GM12892 (cell line): Measurements from ENCODE around the gene GNAZ.

Experiments
- POLR2A ChIP-seq: IDR thresholded peaks from 2 replicates; pipeline ENCODE4 v1.6.1; 2011; ENCODE audit warnings: low read depth, low read length, control low read depth
- POLR2AphosphoS5 ChIP-seq: IDR thresholded peaks from 2 replicates; pipeline ENCODE4 v1.6.1; 2011; ENCODE audit warnings: low read depth, low read length, control low read depth

- no peak for TF ChIP-seq POLR2A
- no peak for TF ChIP-seq POLR2AphosphoS5
Observed at GRCh38 chr22:23031381-23031780, 38.9 kb upstream of the GNAZ start.
